ENCODE results near the gene TMEM123. TPM values are rescaled to one million over a fixed set of nuclear protein-coding genes. Genes with fewer than 3 reads are reported as not detected.

The TMEM123 gene
- total and polyA plus RNA-seq, 10 of the 15 experiments (the other 5 are each of a cell fraction or from before 2014, with no cell fraction given) = 35.1 to 667 (median 123) TPM

- 96% methylated on average over 3 of the region's 3 CpGs for WGBS (ENCODE audit: insufficient coverage, insufficient replicate concordance, low lambda C conversion rate, missing lambda C conversion rate)
- Histone ChIP-seq H4K20me1 (ENCODE audit: control insufficient read depth, insufficient read depth) (no peaks in the 10 kb centered on the region), H3K79me2 (ENCODE audit: control insufficient read depth, insufficient read depth, low read length) (no peaks in the 10 kb centered on the region), H3K4me2 (ENCODE audit: control insufficient read depth, insufficient read depth) (no peak overlapping the region), H3K9ac (ENCODE audit: control insufficient read depth, insufficient read depth, low read length) (no peak overlapping the region), H3K4me3 (no peak overlapping the region), H3K27me3 (replicated peaks in 1 of 2; ENCODE audit: control insufficient read depth in 2 of 2, insufficient read depth in 2 of 2, low read length in 1 of 2) (no peaks in the 10 kb centered on the region), H3K4me1 (ENCODE audit: control insufficient read depth, insufficient read depth, low read length) (no peaks in the 10 kb centered on the region), H3K27ac (ENCODE audit: control insufficient read depth, insufficient read depth) (no peak overlapping the region), H2AFZ (ENCODE audit: control insufficient read depth, low read depth, low read length) (no peak overlapping the region), H3K36me3 (ENCODE audit: control insufficient read depth in 2 of 2, insufficient read depth in 2 of 2, low read length in 1 of 2) (peaks cover 4 to 9% of the 10 kb centered on the region in 2 experiments; a peak in 3 of 4 replicates), H3K9me3 (replicated peaks; ENCODE audit: control insufficient read depth, insufficient read depth, low read length) (no peaks in the 10 kb centered on the region; the same call in 2 of the 3 replicates)
- intact Hi-C loops (cut with micrococcal nuclease; ENCODE audit: unreplicated experiment) = no loop called here
- TF ChIP-seq SUZ12 (IDR thresholded peaks at IDR 0.05; ENCODE audit: unreplicated experiment) (no peak), NFXL1 (IDR thresholded peaks at IDR 0.05; ENCODE audit: borderline replicate concordance) (no peak), REST (IDR thresholded peaks at IDR 0.05; ENCODE audit: low read depth, low read length) (no peak), NFYB (IDR thresholded peaks at IDR 0.05; ENCODE audit: insufficient read depth, low read depth, low read length) (no peak)
- RAD21 ChIA-PET (ENCODE audit: unreplicated experiment) = interaction anchor here (0.7 to 1.5 kb wide), 3 partner anchors 8 to 232 kb away, joined by 3 read pairs; no protein-coding TSS in a partner anchor
- CTCF ChIA-PET = interaction anchor here (1.3 to 4.0 kb wide), 4 partner anchors 8 to 284 kb away, joined by 4 to 16 read pairs (median 8); no protein-coding TSS in a partner anchor
- ATAC-seq (no peak), DNase-seq (ENCODE audit: low read depth, low spot score) (no peak), FAIRE-seq (no peak)
- BruUV-seq (replicated peaks) = no TSS peak
- POLR2A ChIA-PET = no interaction called here
- in situ Hi-C loops (cut with MboI) = loop anchor here (25.0 kb wide), 1 partner anchor 105 kb away; no protein-coding TSS in a partner anchor
- SMC1A ChIA-PET (ENCODE audit: uncharacterized antibody, unreplicated experiment) = interaction anchor here (1.0 to 1.6 kb wide), 6 partner anchors 8 to 284 kb away, joined by 3 to 7 read pairs (median 4); no protein-coding TSS in a partner anchor
These were observed 70.2 kb downstream of the TMEM123 start for GRCh38 chr11:102382384-102382783.

Measured in GM12878 (cell line).